CD14-positive monocyte (primary cell): ENCODE results near the gene ARHGEF33. TPM values are rescaled to one million over a fixed set of nuclear protein-coding genes. Genes with fewer than 3 reads are reported as not detected.

ENCODE experiments used
- DNase-seq, 3 donors: peaks; one replicate each; pipeline ENCODE4 v3.0.0-alpha.2; 2011 to 2022
- H2AFZ ChIP-seq: 2 replicates; pipeline ENCODE4 v1.6.0; 2012; ENCODE audit warnings: mild to moderate bottlenecking, low read depth, low read length, inconsistent platforms; ENCODE audit not compliant: insufficient read depth, poor library complexity, severe bottlenecking
- H3K27ac ChIP-seq, 2 donors: 1 replicate in 1 of 2; 2 replicates in 1 of 2; pipeline ENCODE4 v1.5.1; 2012 to 2013; ENCODE audit warnings: low read length in 2 of 2, control low read depth in 1 of 2, inconsistent platforms in 1 of 2, low read depth in 1 of 2, mild to moderate bottlenecking in 1 of 2
- H3K27me3 ChIP-seq, 2 donors: one replicate each; pipeline versions ENCODE4 v1.6.0 to v1.6.1; 2011 to 2013; ENCODE audit warnings: low read length in 2 of 2; ENCODE audit not compliant: control insufficient read depth in 2 of 2, insufficient read depth in 2 of 2
- H3K36me3 ChIP-seq, 2 donors: replicated peaks in 1 of 2; 1 replicate in 1 of 2; 2 replicates in 1 of 2; pipeline versions ENCODE4 v1.5.1 to v1.6.1; 2012 to 2013; ENCODE audit warnings: low read length in 2 of 2, control low read depth in 1 of 2, inconsistent platforms in 1 of 2, mild to moderate bottlenecking in 1 of 2; ENCODE audit not compliant: insufficient read depth in 2 of 2, control insufficient read depth in 1 of 2
- H3K4me1 ChIP-seq, 2 donors: 1 replicate in 1 of 2; 2 replicates in 1 of 2; pipeline versions ENCODE4 v1.5.1 to v1.6.1; 2012 to 2013; ENCODE audit warnings: low read length in 2 of 2, control low read depth in 1 of 2, inconsistent platforms in 1 of 2, mild to moderate bottlenecking in 1 of 2, moderate library complexity in 1 of 2; ENCODE audit not compliant: insufficient read depth in 2 of 2, control insufficient read depth in 1 of 2
- H3K4me2 ChIP-seq: replicated peaks from 2 replicates; pipeline ENCODE3; 2012; ENCODE audit warnings: low read length, moderate library complexity, mild to moderate bottlenecking; ENCODE audit not compliant: poor library complexity, severe bottlenecking; ENCODE audit errors: extremely low read depth
- H3K4me3 ChIP-seq, 3 experiments: fragments of 200-600 bp in 1 of 3; sonication (generic) in 1 of 3; replicated peaks in 1 of 3; 1 replicate in 2 of 3; 2 replicates in 1 of 3; pipeline ENCODE4 v1.5.1; 2011 to 2013; ENCODE audit warnings: low read length in 3 of 3, mild to moderate bottlenecking in 3 of 3, control low read depth in 2 of 3, low read depth in 2 of 3, inconsistent platforms in 1 of 3, moderate library complexity in 1 of 3
- H3K79me2 ChIP-seq: 2 replicates; pipeline ENCODE4 v1.6.0; 2012; ENCODE audit warnings: mild to moderate bottlenecking, control low read depth, inconsistent platforms, low read length, moderate library complexity; ENCODE audit not compliant: insufficient read depth
- H3K9ac ChIP-seq: 2 replicates; pipeline ENCODE4 v1.6.0; 2017; ENCODE audit warnings: low read length, mild to moderate bottlenecking; ENCODE audit not compliant: insufficient read depth, poor library complexity, severe bottlenecking
- H3K9me3 ChIP-seq, 2 donors: replicated peaks in 1 of 2; 1 replicate in 1 of 2; 2 replicates in 1 of 2; pipeline versions ENCODE4 v1.5.1 to v1.6.1; 2012 to 2013; ENCODE audit warnings: low read length in 2 of 2, control low read depth in 1 of 2; ENCODE audit not compliant: control insufficient read depth in 1 of 2, insufficient read depth in 1 of 2
- H4K20me1 ChIP-seq: 2 replicates; pipeline ENCODE4 v1.6.0; 2012; ENCODE audit warnings: mild to moderate bottlenecking, low read length, control low read depth, moderate library complexity; ENCODE audit not compliant: insufficient read depth
- H3K27ac Mint-ChIP-seq, 7 donors: one replicate each; pipeline ENCODE4 v1.8.0; 2020; ENCODE audit warnings: mild to moderate bottlenecking in 7 of 7, mixed read lengths in 7 of 7, moderate library complexity in 6 of 7, inconsistent platforms in 2 of 7
- H3K27me3 Mint-ChIP-seq, 3 donors: one replicate each; pipeline ENCODE4 v1.8.0; 2021 to 2022; ENCODE audit warnings: low read depth in 3 of 3, mild to moderate bottlenecking in 3 of 3, mixed read lengths in 3 of 3, moderate library complexity in 3 of 3, inconsistent platforms in 1 of 3
- H3K36me3 Mint-ChIP-seq, 2 donors: one replicate each; pipeline ENCODE4 v1.8.0; 2020; ENCODE audit warnings: mixed read lengths in 2 of 2, inconsistent platforms in 1 of 2, mild to moderate bottlenecking in 1 of 2
- H3K4me1 Mint-ChIP-seq: one replicate; pipeline ENCODE4 v1.8.0; 2020; ENCODE audit warnings: mild to moderate bottlenecking, mixed read lengths
- H3K4me3 Mint-ChIP-seq, 2 donors: one replicate each; pipeline ENCODE4 v1.8.0; 2020; ENCODE audit warnings: mild to moderate bottlenecking in 2 of 2, mixed read lengths in 2 of 2, moderate library complexity in 1 of 2
- H3K9me3 Mint-ChIP-seq, 7 donors: one replicate each; pipeline ENCODE4 v1.8.0; 2020 to 2022; ENCODE audit warnings: mixed read lengths in 7 of 7, mild to moderate bottlenecking in 6 of 7, moderate library complexity in 6 of 7, inconsistent platforms in 2 of 7
- WGBS: methylation state at CpG from one replicate; pipeline ENCODE4 v1.1.5; 2013; ENCODE audit warnings: missing lambda C conversion rate; ENCODE audit not compliant: insufficient coverage; 5-methylcytosine and 5-hydroxymethylcytosine counted together
- intact Hi-C, 2 donors: fragments of 100-400 bp; cut with micrococcal nuclease; formaldehyde crosslinking; loops; one replicate each; pipeline versions ENCODE4 v1.15.0 to v1.15.1; 2023
- polyA plus RNA-seq, 3 donors: library from polyadenylated mRNA; depleted of rRNA in 1 of 3; unstranded in 2 of 3; stranded (reverse) in 1 of 3; fragments of 300-500 nt in 2 of 3; fragments of >200 nt in 1 of 3; fragmentation: Illumina TruSeq in 2 of 3; gene quantifications; 1 replicate in 2 of 3; 2 replicates in 1 of 3; pipeline ENCODE4 v1.2.3, GENCODE V29; 2012 to 2021
- TF ChIP-seq, protein P1 (sequence below): fragments of 200-600 bp; IDR thresholded peaks from one replicate; pipeline ENCODE4 v1.8.0; 2022; ENCODE audit warnings: antibody characterized with exemption, mild to moderate bottlenecking

The ARHGEF33 gene
- polyA plus RNA-seq, 3 donors, result 0.33 TPM; not detected in 2

DNA sequence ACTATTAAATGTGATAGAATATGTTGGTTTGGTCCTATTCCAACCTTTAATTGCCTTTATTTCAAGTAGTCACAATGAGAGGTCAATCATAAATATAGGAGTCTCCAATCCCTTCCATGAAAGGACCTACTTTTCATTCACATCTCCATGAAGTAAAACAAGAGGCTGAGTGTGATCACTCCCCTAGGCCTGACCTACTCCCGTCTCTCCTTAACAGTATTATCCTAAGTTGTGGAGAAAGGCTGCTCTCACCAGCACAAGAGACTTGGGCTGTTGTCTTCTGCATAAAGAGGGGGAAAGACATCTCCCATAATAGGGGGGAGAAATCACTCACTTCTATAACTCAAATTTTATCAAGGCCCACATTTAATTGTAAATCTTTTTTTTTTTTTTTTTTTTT, 125.7 kb downstream of the ARHGEF33 start:
- Histone ChIP-seq H2AFZ (no peak overlapping the region), H3K27me3 (no peaks in the 10 kb centered on the region), H3K36me3 (peaks cover 38 to 45% of the 10 kb centered on the region in 2 donors), H3K9ac (no peak overlapping the region), H3K79me2 (no peaks in the 10 kb centered on the region), H3K9me3 (no peaks in the 10 kb centered on the region), H3K4me1 (no peaks in the 10 kb centered on the region), H3K4me3 (no peak overlapping the region), H3K27ac (no peak overlapping the region), H3K4me2 (no peak overlapping the region), H4K20me1 (peaks cover 3% of the 10 kb centered on the region)
- no peaks in the 10 kb centered on the region for H3K4me1 Mint-ChIP-seq
- H3K4me3 Mint-ChIP-seq, result no peak overlapping the region
- peaks cover 24 to 31% of the 10 kb centered on the region in 2 donors for H3K36me3 Mint-ChIP-seq
- intact Hi-C loops, result no loop called here
- no peak for DNase-seq
- TF ChIP-seq, protein P1, sequence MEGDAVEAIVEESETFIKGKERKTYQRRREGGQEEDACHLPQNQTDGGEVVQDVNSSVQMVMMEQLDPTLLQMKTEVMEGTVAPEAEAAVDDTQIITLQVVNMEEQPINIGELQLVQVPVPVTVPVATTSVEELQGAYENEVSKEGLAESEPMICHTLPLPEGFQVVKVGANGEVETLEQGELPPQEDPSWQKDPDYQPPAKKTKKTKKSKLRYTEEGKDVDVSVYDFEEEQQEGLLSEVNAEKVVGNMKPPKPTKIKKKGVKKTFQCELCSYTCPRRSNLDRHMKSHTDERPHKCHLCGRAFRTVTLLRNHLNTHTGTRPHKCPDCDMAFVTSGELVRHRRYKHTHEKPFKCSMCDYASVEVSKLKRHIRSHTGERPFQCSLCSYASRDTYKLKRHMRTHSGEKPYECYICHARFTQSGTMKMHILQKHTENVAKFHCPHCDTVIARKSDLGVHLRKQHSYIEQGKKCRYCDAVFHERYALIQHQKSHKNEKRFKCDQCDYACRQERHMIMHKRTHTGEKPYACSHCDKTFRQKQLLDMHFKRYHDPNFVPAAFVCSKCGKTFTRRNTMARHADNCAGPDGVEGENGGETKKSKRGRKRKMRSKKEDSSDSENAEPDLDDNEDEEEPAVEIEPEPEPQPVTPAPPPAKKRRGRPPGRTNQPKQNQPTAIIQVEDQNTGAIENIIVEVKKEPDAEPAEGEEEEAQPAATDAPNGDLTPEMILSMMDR, result no peak
- WGBS, result no CpG with 5 or more reads among the region's 1 CpG
- no peaks in the 10 kb centered on the region for H3K27me3 Mint-ChIP-seq
- no peak overlapping the region for H3K27ac Mint-ChIP-seq
- H3K9me3 Mint-ChIP-seq, result peaks cover 0 to under 1% (median 0%) of the 10 kb centered on the region in 7 donors

DNA sequence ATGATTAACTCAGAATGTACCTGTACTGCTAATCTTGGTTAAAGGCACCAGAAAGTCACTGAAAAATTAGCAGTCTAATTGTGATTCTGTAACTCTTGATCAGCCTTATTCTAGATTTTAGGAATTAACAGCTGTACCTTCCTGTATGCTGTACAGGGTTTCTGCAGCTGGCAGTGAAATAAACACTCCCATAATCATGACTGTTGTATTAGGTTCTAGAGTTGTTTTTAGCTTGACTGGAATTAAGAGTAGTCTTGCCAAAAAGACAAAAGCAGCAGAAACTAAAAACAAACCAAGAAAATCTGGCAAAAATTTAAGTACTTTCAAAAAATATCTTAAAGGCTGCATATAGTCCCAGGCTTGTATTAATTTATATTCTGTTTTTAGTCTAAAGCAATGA, 127.7 kb downstream of the ARHGEF33 start:
- Mint-ChIP-seq H3K4me1 (no peaks in the 10 kb centered on the region), H3K36me3 (peaks cover 14 to 21% of the 10 kb centered on the region in 2 donors), H3K4me3 (no peak overlapping the region), H3K27ac (no peak overlapping the region), H3K9me3 (no peaks in the 10 kb centered on the region), H3K27me3 (no peaks in the 10 kb centered on the region)
- H3K4me2 ChIP-seq, result no peak overlapping the region
- no peak overlapping the region for H3K27ac ChIP-seq
- intact Hi-C loops, result no loop called here
- TF ChIP-seq, protein P1, result no peak
- no peak overlapping the region for H3K9ac ChIP-seq
- no peaks in the 10 kb centered on the region for H3K9me3 ChIP-seq
- no peaks in the 10 kb centered on the region for H3K27me3 ChIP-seq
- H3K4me1 ChIP-seq, result no peaks in the 10 kb centered on the region
- no peaks in the 10 kb centered on the region for H3K79me2 ChIP-seq
- H3K4me3 ChIP-seq, result no peak overlapping the region
- H2AFZ ChIP-seq, result no peak overlapping the region
- peaks cover 29 to 45% of the 10 kb centered on the region in 2 donors for H3K36me3 ChIP-seq
- H4K20me1 ChIP-seq, result peaks cover 3% of the 10 kb centered on the region
- no peak for DNase-seq
